Vagina (tissue), 2 donors: Measurements from ENCODE around the gene SPACA4.

ENCODE experiments used
- CTCF ChIP-seq, 3 experiments: fragments of 450-650 bp in 2 of 3; fragments of 200-600 bp in 1 of 3; sonication (generic) in 1 of 3; IDR thresholded peaks; one replicate each; pipeline ENCODE4 v1.5.1; 2017 to 2019; ENCODE audit warnings: antibody characterized with exemption in 3 of 3, mild to moderate bottlenecking in 2 of 3, moderate library complexity in 2 of 3
- POLR2A ChIP-seq, 2 donors: fragments of 450-650 bp; IDR thresholded peaks; one replicate each; pipeline ENCODE4 v1.6.1; 2017; ENCODE audit warnings: antibody characterized with exemption in 2 of 2, mild to moderate bottlenecking in 2 of 2, moderate library complexity in 2 of 2
- POLR2AphosphoS5 ChIP-seq, 2 donors: sonication (generic); formaldehyde crosslinking; IDR thresholded peaks; one replicate each; pipeline ENCODE4 v1.9.0; 2017; ENCODE audit warnings: antibody characterized with exemption in 2 of 2, mild to moderate bottlenecking in 2 of 2, low read depth in 1 of 2; ENCODE audit not compliant: insufficient read depth in 1 of 2

DNA sequence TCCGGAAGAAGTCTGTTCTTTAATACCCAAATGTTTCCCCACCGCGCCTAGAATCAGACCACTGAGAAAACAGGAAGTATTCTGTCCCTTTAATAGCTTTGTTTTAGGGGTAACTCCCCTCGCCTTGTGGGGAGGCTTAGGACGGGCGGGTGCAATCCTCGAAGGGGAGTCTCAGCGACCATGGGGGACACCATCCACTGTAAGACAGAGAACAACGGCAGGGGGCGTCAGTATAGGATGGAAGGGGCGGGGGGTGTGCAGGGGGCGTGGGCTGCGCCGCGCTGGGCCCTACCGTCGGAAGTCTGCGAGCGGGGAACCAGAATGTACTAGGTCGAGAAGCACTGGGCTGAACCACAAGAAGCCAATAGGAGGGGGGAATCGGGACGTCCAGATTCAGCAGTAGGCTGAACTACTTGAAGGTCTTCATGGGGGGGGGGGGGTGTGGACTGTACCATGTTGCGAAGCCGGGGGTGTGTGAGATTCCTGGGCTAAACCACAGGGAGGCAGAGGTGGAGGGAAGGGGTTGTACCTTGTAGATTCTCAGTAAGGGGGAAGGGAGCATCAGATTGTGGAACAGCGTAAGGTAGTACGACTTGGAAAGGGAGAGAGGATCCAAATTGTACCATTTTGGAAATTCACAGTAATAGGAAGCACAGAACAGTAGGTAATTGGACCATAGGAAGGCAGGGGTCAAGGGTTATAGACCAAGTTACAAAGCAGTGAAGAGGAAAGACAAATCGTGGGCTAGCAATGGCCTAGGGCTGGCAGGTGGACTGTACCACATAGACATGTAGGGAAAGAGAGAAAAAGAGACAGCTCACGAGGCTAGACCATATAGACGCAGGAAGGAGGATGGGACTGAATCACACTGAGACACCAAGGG lies 31.6 kb downstream of the SPACA4 start:
- TF ChIP-seq CTCF (IDR thresholded peaks at IDR 0.05), result no peak
- peak in 1 of 2 donors; percentile 26 for TF ChIP-seq POLR2A (IDR thresholded peaks at IDR 0.05)
- TF ChIP-seq POLR2AphosphoS5 (IDR thresholded peaks at IDR 0.05; ENCODE audit: insufficient read depth in 1 of 2, low read depth in 1 of 2), result no peak
